PC-3 (cell line): ENCODE data around the gene NPEPL1. TPM values are rescaled to one million over a fixed set of nuclear protein-coding genes. Genes with fewer than 3 reads are reported as not detected.

Experiments
- ATAC-seq: fragments of 200-7000 bp; cut with Tn5 transposase; 2 replicates; pipeline ENCODE4 v1.9.1; 2020; ENCODE audit warnings: mild to moderate bottlenecking, moderate library complexity
- BruUV-seq: library from RNA; stranded (reverse); fragments of 400-500 nt; replicated peaks from 2 replicates; lab custom pipeline; 2021; lab: Mats Ljungman, UMichigan
- CTCF ChIA-PET: fragments of 300-600 bp; sonication (Branson Sonifier 250); formaldehyde crosslinking; loops from one replicate; lab custom pipeline; 2022; ENCODE audit warnings: antibody characterized with exemption; lab: Charles Lee
- POLR2A ChIA-PET: fragments of 300-600 bp; sonication (Branson Sonifier 250); formaldehyde crosslinking; loops from one replicate; lab custom pipeline; 2022; ENCODE audit warnings: antibody characterized with exemption; ENCODE audit not compliant: unreplicated experiment; lab: Charles Lee
- DNase-seq: peaks from one replicate; pipeline ENCODE4 v3.0.0-alpha.2; 2015
- H2AFZ ChIP-seq: fragments of 300-600 bp; sonication (generic); 2 replicates; pipeline ENCODE4 v1.6.0; 2016; ENCODE audit warnings: antibody characterized with exemption, low read length
- H3F3A ChIP-seq: fragments of 300-600 bp; sonication (generic); one replicate; pipeline ENCODE4 v1.6.0; 2017; ENCODE audit warnings: antibody characterized with exemption, low read length, control low read depth, mild to moderate bottlenecking; ENCODE audit not compliant: unreplicated experiment
- H3K27ac ChIP-seq: fragments of 300-600 bp; sonication (generic); 2 replicates; pipeline ENCODE4 v1.5.1; 2016; ENCODE audit warnings: mild to moderate bottlenecking, low read length
- H3K27me3 ChIP-seq: fragments of 300-600 bp; sonication (generic); 2 replicates; pipeline ENCODE4 v1.6.1; 2016; ENCODE audit warnings: low read length, mixed read lengths
- H3K36me3 ChIP-seq: fragments of 300-600 bp; sonication (generic); 2 replicates; pipeline ENCODE4 v1.6.1; 2016; ENCODE audit warnings: low read depth, mixed run types, low read length, mixed read lengths
- H3K4me1 ChIP-seq: fragments of 300-600 bp; sonication (generic); 2 replicates; pipeline ENCODE4 v1.5.1; 2016; ENCODE audit warnings: low read length; ENCODE audit not compliant: insufficient read depth
- H3K4me2 ChIP-seq: fragments of 300-600 bp; sonication (generic); 2 replicates; pipeline ENCODE4 v1.6.0; 2016; ENCODE audit warnings: low read length
- H3K4me3 ChIP-seq: fragments of 300-600 bp; sonication (generic); 2 replicates; pipeline ENCODE4 v1.5.1; 2016; ENCODE audit warnings: mild to moderate bottlenecking, low read length, mixed read lengths
- H3K79me2 ChIP-seq: fragments of 300-600 bp; sonication (generic); 2 replicates; pipeline ENCODE4 v1.6.1; 2017; ENCODE audit warnings: low read length, mixed read lengths
- H3K9ac ChIP-seq: fragments of 300-600 bp; sonication (generic); 2 replicates; pipeline ENCODE4 v1.6.0; 2016; ENCODE audit warnings: mild to moderate bottlenecking, low read length
- H3K9me2 ChIP-seq: fragments of 300-600 bp; sonication (generic); replicated peaks from 2 replicates; pipeline ENCODE4 v1.6.1; 2016; ENCODE audit warnings: mixed run types, low read length, mixed read lengths
- H3K9me3 ChIP-seq: fragments of 300-600 bp; sonication (generic); 2 replicates; pipeline ENCODE4 v1.6.1; 2016; ENCODE audit warnings: low read length, mixed read lengths
- H4K20me1 ChIP-seq: fragments of 300-600 bp; sonication (generic); 2 replicates; pipeline ENCODE4 v1.6.1; 2016; ENCODE audit warnings: low read length, mixed read lengths
- EZH2 ChIP-seq: fragments of 300-600 bp; sonication (generic); IDR thresholded peaks from one replicate; pipeline ENCODE4 v1.6.1; 2017; ENCODE audit warnings: antibody characterized with exemption, mild to moderate bottlenecking, low read length; ENCODE audit not compliant: unreplicated experiment
- EZH2phosphoT487 ChIP-seq: fragments of 300-600 bp; sonication (generic); IDR thresholded peaks from 2 replicates; pipeline ENCODE4 v1.6.1; 2018; ENCODE audit warnings: mild to moderate bottlenecking, antibody characterized with exemption, low read length, borderline replicate concordance
- intact Hi-C: fragments of 100-400 bp; cut with micrococcal nuclease; formaldehyde crosslinking; loops from 2 replicates; pipeline ENCODE4 v1.9.0; 2023
- total RNA-seq: library from RNA; depleted of rRNA; stranded (reverse); fragments of >200 nt; gene quantifications from 2 replicates; pipeline ENCODE4 v1.2.3, GENCODE V29; 2014; rRNA removed
- TF ChIP-seq, protein P1 (sequence below): fragments of 300-600 bp; sonication (generic); conservative IDR thresholded peaks from 2 replicates; pipeline ENCODE4 v1.5.1; 2017; ENCODE audit warnings: antibody characterized with exemption, low read depth, mild to moderate bottlenecking, low read length

The NPEPL1 gene
- total RNA-seq, 1 experiment from 2014 or later, result 49.7 TPM

DNA sequence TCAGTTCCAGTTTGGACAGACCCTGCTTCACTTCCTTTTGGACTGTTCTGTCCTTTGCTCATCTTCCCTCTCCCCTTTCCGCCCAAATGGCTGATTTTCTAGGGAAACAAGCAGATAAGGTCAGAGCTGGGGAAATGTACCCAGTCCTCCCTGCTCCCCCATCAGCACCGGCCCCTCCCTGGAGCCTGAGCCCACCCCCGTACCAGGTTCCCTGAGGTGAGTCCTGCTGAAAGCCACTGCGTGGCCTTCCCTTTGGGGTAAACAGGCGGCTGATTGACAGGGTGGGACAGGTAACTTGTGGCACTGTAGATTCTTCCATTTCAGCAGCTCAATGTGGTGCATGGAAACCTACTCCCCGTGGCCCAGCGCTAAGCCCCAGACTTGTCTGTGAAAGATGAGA, 70.5 kb downstream of the NPEPL1 start:
- ATAC-seq, result no peak
- Histone ChIP-seq H2AFZ (no peak overlapping the region), H3K4me1 (peaks cover 12% of the 10 kb centered on the region; the same call in 1 of the 2 replicates), H3K36me3 (no peaks in the 10 kb centered on the region), H3K9me3 (no peaks in the 10 kb centered on the region), H3K9ac (no peak overlapping the region), H3K79me2 (no peaks in the 10 kb centered on the region), H3K4me3 (no peak overlapping the region), H4K20me1 (no peaks in the 10 kb centered on the region), H3K9me2 (no peaks in the 10 kb centered on the region), H3K27ac (no peak overlapping the region), H3K27me3 (peaks cover 86% of the 10 kb centered on the region), H3F3A (no peaks in the 10 kb centered on the region), H3K4me2 (no peak overlapping the region)
- ChIA-PET CTCF (no interaction called here), POLR2A (no interaction called here)
- no peak for TF ChIP-seq EZH2
- TF ChIP-seq, protein P1, sequence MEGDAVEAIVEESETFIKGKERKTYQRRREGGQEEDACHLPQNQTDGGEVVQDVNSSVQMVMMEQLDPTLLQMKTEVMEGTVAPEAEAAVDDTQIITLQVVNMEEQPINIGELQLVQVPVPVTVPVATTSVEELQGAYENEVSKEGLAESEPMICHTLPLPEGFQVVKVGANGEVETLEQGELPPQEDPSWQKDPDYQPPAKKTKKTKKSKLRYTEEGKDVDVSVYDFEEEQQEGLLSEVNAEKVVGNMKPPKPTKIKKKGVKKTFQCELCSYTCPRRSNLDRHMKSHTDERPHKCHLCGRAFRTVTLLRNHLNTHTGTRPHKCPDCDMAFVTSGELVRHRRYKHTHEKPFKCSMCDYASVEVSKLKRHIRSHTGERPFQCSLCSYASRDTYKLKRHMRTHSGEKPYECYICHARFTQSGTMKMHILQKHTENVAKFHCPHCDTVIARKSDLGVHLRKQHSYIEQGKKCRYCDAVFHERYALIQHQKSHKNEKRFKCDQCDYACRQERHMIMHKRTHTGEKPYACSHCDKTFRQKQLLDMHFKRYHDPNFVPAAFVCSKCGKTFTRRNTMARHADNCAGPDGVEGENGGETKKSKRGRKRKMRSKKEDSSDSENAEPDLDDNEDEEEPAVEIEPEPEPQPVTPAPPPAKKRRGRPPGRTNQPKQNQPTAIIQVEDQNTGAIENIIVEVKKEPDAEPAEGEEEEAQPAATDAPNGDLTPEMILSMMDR, result no peak
- no peak for TF ChIP-seq EZH2phosphoT487
- no peak for DNase-seq
- BruUV-seq, result no TSS peak
- intact Hi-C loops, result no loop called here

Other genes with a start within 250 kb of the NPEPL1 start
- 2.0 and 4.9 TPM in 2 replicates for gene APCDD1L, start 177.4 kb upstream of the NPEPL1 start, total RNA-seq
- 44.2 and 47.1 TPM in 2 replicates for gene STX16, start 41.5 kb upstream of the NPEPL1 start, total RNA-seq
- 0.11 TPM in 1 of 2 replicates, not detected in the other for gene GNAS-AS1, start 158.1 kb downstream of the NPEPL1 start, total RNA-seq
- 694 and 822 TPM in 2 replicates for gene GNAS, start 159.9 kb downstream of the NPEPL1 start, total RNA-seq